Subcutaneous adipose tissue (tissue), 4 donors: ENCODE data around the gene CYP4X1. TPM values are rescaled to one million over a fixed set of nuclear protein-coding genes. Genes with fewer than 3 reads are reported as not detected.

Experiments
- total RNA-seq, 4 donors: library from RNA; depleted of rRNA; stranded (reverse); fragments of >200 nt; gene quantifications; one replicate each; pipeline ENCODE4 v1.1.0, GENCODE V29; 2016
- TF ChIP-seq, protein P1 (sequence below): fragments of 450-650 bp; IDR thresholded peaks from one replicate; pipeline ENCODE4 v1.5.1; 2016; ENCODE audit warnings: low read depth, mild to moderate bottlenecking, control low read depth, antibody characterized with exemption, moderate library complexity

CYP4X1 gene
- total RNA-seq, 4 donors from 2014 or later = 22.3 to 59.0 (median 42.1) TPM

DNA sequence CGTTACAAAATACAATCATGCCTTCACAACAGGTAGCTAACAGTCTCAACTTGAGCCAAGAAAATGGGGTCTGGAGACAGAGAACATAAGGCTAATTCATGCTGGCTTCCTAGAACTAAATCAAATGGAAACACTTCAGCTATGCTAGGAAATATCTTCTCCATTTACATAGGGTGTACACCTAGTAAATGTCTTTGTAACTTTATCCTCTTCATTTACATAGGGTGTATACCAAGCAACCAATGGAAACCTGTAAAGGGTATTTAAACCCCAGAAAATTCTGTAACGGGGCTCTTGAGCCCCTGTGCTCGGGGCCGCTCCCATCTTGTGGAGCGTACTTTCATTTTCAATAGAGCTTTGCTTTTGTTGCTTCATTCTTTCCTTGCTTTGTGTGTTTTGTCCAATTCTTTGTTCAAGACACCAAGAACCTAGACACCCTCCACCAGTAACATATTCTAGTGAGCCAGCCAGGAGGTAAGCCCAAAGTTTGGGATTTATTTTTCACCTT is 19.5 kb upstream of the CYP4X1 start:
- TF ChIP-seq, protein P1, sequence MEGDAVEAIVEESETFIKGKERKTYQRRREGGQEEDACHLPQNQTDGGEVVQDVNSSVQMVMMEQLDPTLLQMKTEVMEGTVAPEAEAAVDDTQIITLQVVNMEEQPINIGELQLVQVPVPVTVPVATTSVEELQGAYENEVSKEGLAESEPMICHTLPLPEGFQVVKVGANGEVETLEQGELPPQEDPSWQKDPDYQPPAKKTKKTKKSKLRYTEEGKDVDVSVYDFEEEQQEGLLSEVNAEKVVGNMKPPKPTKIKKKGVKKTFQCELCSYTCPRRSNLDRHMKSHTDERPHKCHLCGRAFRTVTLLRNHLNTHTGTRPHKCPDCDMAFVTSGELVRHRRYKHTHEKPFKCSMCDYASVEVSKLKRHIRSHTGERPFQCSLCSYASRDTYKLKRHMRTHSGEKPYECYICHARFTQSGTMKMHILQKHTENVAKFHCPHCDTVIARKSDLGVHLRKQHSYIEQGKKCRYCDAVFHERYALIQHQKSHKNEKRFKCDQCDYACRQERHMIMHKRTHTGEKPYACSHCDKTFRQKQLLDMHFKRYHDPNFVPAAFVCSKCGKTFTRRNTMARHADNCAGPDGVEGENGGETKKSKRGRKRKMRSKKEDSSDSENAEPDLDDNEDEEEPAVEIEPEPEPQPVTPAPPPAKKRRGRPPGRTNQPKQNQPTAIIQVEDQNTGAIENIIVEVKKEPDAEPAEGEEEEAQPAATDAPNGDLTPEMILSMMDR = no peak

DNA sequence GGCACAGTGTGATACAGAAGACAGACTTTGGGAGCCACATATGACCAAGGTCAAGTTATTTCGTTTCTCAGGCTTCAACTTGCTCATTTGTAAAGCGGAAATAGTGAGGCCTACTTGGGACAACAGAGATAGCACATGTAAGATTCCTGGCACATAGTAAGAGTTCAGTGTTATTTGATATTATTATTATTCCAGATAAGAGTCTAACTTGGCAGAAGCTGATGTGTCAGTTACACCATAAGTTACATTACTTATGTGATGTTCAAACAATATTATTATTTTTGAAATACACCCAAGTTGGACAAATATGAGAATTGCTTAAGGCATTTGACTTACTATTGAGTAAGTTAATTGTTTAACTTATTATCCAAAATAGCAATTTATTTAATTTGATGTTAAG is 10.2 kb upstream of the CYP4X1 start:
- TF ChIP-seq, protein P1 = no peak

DNA sequence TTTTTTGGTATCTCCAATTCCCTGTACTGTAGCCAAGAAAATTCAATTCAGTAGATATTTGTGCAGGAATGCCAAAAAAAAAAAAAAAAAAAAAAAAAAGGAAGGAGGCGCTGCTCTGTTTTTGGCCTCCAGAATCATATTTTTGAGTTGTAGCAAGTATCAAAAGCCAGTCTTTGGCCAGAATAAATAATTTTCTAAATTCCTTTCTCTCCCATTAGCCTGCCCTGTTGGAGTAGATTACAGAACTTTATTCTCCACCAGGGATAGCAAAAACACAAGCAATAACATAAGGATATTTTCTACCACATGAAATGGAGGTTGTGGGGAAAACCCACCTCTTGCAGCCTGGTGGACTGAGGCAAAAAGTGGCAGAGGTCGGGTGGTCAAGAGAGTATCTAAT is 2.4 kb upstream of the CYP4X1 start:
- TF ChIP-seq, protein P1 = no peak

DNA sequence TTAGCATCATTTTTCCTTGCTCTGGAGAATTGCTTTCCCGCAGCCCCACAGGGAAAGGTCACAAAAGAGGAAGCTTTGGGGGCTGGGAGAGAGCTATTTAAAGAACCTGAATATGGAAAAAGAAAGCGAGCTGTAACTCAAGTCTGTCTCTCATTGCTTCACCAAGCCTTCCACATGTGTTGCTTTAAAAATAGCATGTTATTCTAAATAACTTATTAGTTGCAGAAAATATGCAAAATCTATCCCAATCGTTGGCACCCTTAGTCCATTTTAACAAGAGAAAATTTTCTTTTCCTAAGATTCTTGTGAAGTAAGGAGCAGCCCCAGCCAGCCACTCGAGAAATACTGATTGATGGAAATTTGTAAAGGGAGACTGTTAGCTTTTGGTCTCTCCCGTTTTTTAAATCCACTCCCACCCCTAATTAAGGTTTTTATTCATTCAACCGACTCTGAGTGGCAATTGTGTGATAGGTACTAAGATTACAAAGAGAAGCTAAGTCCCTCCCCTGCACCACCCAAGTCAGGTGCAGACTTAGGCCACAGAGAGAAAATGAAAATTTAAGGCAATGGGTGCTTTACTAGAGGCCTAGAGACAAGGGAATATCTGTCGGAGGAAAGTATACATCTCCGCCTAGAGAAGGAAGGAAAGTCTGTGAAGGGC is 802 bp downstream of the CYP4X1 start:
- TF ChIP-seq, protein P1 = no peak

DNA sequence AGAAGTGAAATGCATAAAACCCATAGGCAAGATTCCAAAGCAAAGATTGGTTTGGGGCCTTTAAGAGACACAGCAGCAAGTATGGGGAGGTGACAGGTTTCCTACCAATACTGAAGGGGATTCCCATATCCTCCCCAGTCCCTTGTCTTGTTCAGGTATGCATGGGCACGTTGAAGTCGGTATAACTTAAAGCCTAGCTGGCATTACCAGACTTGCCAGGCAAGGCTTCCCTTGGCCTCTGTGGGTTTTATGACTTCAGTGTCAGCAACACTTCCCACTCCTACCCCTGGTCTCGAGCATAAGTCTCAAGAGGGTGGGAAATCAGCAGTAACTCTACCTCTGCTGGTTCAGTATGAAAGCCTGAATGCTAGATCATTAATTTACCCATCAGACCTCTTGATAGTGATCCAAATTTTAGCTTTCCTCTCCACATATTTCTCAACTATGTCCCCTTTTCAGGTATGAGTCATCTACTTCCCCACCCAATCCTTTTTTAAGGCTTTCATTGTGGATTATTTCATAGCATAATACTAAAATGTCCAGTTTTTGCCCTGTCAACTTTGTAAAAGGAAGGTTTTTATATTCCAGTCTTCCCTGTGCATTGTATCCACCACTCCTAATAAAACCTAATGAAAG is 6.8 kb downstream of the CYP4X1 start:
- TF ChIP-seq, protein P1 = no peak

DNA sequence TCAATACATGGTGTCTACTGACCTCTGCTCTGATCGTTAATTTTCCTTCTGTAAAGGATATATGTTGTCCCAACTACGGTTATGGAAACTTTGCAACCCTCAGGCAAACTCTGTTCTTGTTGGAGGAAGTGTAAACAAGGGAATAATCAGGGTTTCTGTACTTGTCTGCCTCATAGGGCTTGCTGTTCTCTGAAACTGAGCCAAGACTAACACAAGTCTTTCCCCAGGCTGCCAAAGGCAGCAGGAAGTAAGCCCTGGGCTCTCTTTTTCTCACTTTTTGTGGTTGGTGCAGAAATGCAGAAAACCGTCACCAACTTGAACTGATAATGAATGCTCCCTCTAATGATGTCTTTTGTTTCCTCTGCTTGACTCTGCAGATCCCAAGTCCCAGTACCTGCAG is 7.6 kb downstream of the CYP4X1 start:
- TF ChIP-seq, protein P1 = no peak

DNA sequence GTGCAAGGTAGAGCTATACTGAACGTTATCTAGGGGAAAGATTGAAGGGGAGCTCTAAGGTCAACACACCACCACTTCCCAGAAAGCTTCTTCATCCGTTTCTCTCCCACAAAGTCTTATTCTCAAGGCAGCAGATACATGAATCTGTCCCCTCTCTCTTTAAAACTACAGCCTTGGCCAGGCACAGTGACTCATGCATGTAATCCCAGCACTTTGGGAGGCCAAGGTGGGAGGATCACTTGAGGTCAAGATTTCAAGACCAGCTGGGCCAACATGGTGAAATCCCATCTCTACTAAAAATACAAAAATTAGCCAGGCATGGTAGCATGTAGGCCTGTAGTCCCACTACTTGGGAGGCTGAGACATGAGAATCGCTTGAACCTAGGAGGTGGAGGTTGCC is 8.1 kb downstream of the CYP4X1 start:
- TF ChIP-seq, protein P1 = no peak
